Ishikawa (cell line): ENCODE measurements around the gene HOXB9.

ENCODE experiments used
- CEBPB ChIP-seq: IDR thresholded peaks from 2 replicates; pipeline ENCODE4 v1.6.1; 2012
- CREB1 ChIP-seq: IDR thresholded peaks from 2 replicates; pipeline ENCODE4 v1.6.1; 2012; ENCODE audit warnings: low read depth
- EGR1 ChIP-seq: IDR thresholded peaks from 2 replicates; pipeline ENCODE4 v1.6.1; 2012
- EP300 ChIP-seq: IDR thresholded peaks from 2 replicates; pipeline ENCODE4 v1.6.1; 2012; ENCODE audit warnings: borderline replicate concordance
- FOXM1 ChIP-seq: IDR thresholded peaks from 2 replicates; pipeline ENCODE4 v1.6.1; 2012; ENCODE audit warnings: low read depth, borderline replicate concordance
- MAX ChIP-seq: IDR thresholded peaks from 2 replicates; pipeline ENCODE4 v1.6.1; 2012
- NFIC ChIP-seq: IDR thresholded peaks from 2 replicates; pipeline ENCODE4 v1.6.1; 2012
- RAD21 ChIP-seq: IDR thresholded peaks from 2 replicates; pipeline ENCODE4 v1.6.1; 2012; ENCODE audit warnings: low read depth
- REST ChIP-seq: IDR thresholded peaks from 2 replicates; pipeline ENCODE4 v1.6.1; 2012; ENCODE audit warnings: low read depth, mild to moderate bottlenecking
- TAF1 ChIP-seq: IDR thresholded peaks from 2 replicates; pipeline ENCODE4 v1.6.1; 2012; ENCODE audit warnings: low read depth, mild to moderate bottlenecking
- TCF12 ChIP-seq: IDR thresholded peaks from 2 replicates; pipeline ENCODE4 v1.6.1; 2012; ENCODE audit warnings: low read depth
- TEAD4 ChIP-seq: IDR thresholded peaks from 2 replicates; pipeline ENCODE4 v1.6.1; 2012
- USF1 ChIP-seq: IDR thresholded peaks from 2 replicates; pipeline ENCODE4 v1.6.1; 2012
- YY1 ChIP-seq: IDR thresholded peaks from 2 replicates; pipeline ENCODE4 v1.6.1; 2012; ENCODE audit warnings: low read depth
- ZBTB7A ChIP-seq: IDR thresholded peaks from 2 replicates; pipeline ENCODE4 v1.6.1; 2012; ENCODE audit warnings: low read depth

The HOXB9 gene

GRCh38 chr17:48606892-48607614 is 19.1 kb downstream of the HOXB9 start:
- TF ChIP-seq USF1 (no peak), MAX (no peak), TCF12 (no peak), TEAD4 (no peak), ZBTB7A (no peak), EP300 (no peak), RAD21 (no peak), CEBPB (no peak), CREB1 (no peak), REST (no peak), EGR1 (no peak)

GRCh38 chr17:48605991-48606891 is 19.9 kb downstream of the HOXB9 start:
- no peak for TF ChIP-seq TCF12

- no peak; the same call in 1 of the 2 replicates for TF ChIP-seq TAF1
- TF ChIP-seq CEBPB = no peak
- no peak for TF ChIP-seq RAD21
- peak; percentile 49; the same call in 1 of the 2 replicates for TF ChIP-seq MAX
- peak; percentile 26; the same call in 1 of the 2 replicates for TF ChIP-seq FOXM1
- peak; percentile 43; the same call in 1 of the 2 replicates for TF ChIP-seq TEAD4
- peak; percentile 74 for TF ChIP-seq TCF12
- TF ChIP-seq ZBTB7A = 0 out of 2 replicates have a peak, but pooled peaks have one; percentile 19
- TF ChIP-seq NFIC = peak; percentile 77
- peak; percentile 77 for TF ChIP-seq EP300
- TF ChIP-seq YY1 = no peak
Measured at GRCh38 chr17:48605409-48605919, 20.7 kb downstream of the HOXB9 start.

GRCh38 chr17:48604770-48605329 is 21.3 kb downstream of the HOXB9 start, which contains the start of gene HOXB6:
Gene HOXB6 (minus strand): TSS chr17:48604986. CDS start chr17:48598150, 6,836 bp downstream.
- TF ChIP-seq YY1 (0 out of 2 replicates have a peak, but pooled peaks have one; percentile 13), TEAD4 (no peak), REST (no peak), CREB1 (no peak), USF1 (peak; percentile 86)

GRCh38 chr17:48603959-48604769 is 22.0 kb downstream of the HOXB9 start:
- TF ChIP-seq TAF1 (peak; percentile 41; the same call in 1 of the 2 replicates), EP300 (peak; percentile 24; the same call in 1 of the 2 replicates), TCF12 (peak; percentile 52), CEBPB (no peak)
